Tibial nerve (tissue), 4 donors: ENCODE data around the gene PCDHGB4. TPM values are rescaled to one million over a fixed set of nuclear protein-coding genes. Genes with fewer than 3 reads are reported as not detected.

Experiments
- DNase-seq, 2 donors: peaks; one replicate each; pipeline ENCODE4 v3.0.0-alpha.2; 2019; ENCODE audit warnings: low spot score in 2 of 2
- H3K27ac ChIP-seq, 4 donors: fragments of 200-600 bp; sonication (generic) in 3 of 4; one replicate each; pipeline ENCODE4 v1.5.1; 2017 to 2019; ENCODE audit warnings: mild to moderate bottlenecking in 1 of 4
- H3K27me3 ChIP-seq, 2 donors: fragments of 200-600 bp; sonication (generic) in 1 of 2; one replicate each; pipeline versions ENCODE4 v1.5.1 to v1.6.0; 2017 to 2019
- H3K36me3 ChIP-seq, 3 donors: fragments of 200-600 bp; sonication (generic); one replicate each; pipeline ENCODE4 v1.5.1; 2018 to 2019
- H3K4me1 ChIP-seq, 4 donors: fragments of 200-600 bp; sonication (generic) in 3 of 4; one replicate each; pipeline ENCODE4 v1.5.1; 2017 to 2019
- H3K4me3 ChIP-seq, 4 donors: fragments of 200-600 bp; sonication (generic) in 3 of 4; one replicate each; pipeline ENCODE4 v1.5.1; 2017 to 2019; ENCODE audit warnings: mild to moderate bottlenecking in 1 of 4, moderate library complexity in 1 of 4
- H3K9me3 ChIP-seq, 4 donors: fragments of 200-600 bp; sonication (generic) in 3 of 4; one replicate each; pipeline ENCODE4 v1.5.1; 2017 to 2019
- CTCF ChIP-seq, 5 experiments: fragments of 200-600 bp in 3 of 5; fragments of 450-650 bp in 2 of 5; sonication (generic) in 3 of 5; IDR thresholded peaks; one replicate each; pipeline ENCODE4 v1.5.1; 2016 to 2019; ENCODE audit warnings: antibody characterized with exemption in 5 of 5, mild to moderate bottlenecking in 3 of 5, moderate library complexity in 2 of 5
- EP300 ChIP-seq, 2 donors: sonication (generic); formaldehyde crosslinking; IDR thresholded peaks; one replicate each; pipeline ENCODE4 v1.6.1; 2017; ENCODE audit warnings: antibody characterized with exemption in 2 of 2, mild to moderate bottlenecking in 1 of 2
- POLR2A ChIP-seq, 2 donors: fragments of 450-650 bp; IDR thresholded peaks; one replicate each; pipeline ENCODE4 v1.6.1; 2017; ENCODE audit warnings: antibody characterized with exemption in 2 of 2, mild to moderate bottlenecking in 2 of 2, moderate library complexity in 2 of 2
- WGBS, 2 donors: methylation state at CpG; one replicate each; pipeline ENCODE4 v1.1.5; 2018; 5-methylcytosine and 5-hydroxymethylcytosine counted together
- total RNA-seq, 4 donors: library from RNA; depleted of rRNA; stranded (reverse); fragments of >200 nt; gene quantifications; one replicate each; pipeline ENCODE4 v1.1.0, GENCODE V29; 2016

PCDHGB4 gene
- total RNA-seq, 4 donors from 2014 or later, result 9.3 to 12.3 (median 11.1) TPM

- H3K36me3 ChIP-seq, result peaks cover 0 to 45% (median 0%) of the 10 kb centered on the region in 3 donors
- no peaks in the 10 kb centered on the region for H3K27me3 ChIP-seq
- TF ChIP-seq EP300 (IDR thresholded peaks at IDR 0.05), result no peak
- TF ChIP-seq CTCF (IDR thresholded peaks at IDR 0.05), result no peak
- TF ChIP-seq POLR2A (IDR thresholded peaks at IDR 0.05), result no peak
- WGBS, 2 donors, result 37 to 42% methylated on average over 15 of the region's 15 CpGs
- no peak for DNase-seq
- peaks cover 0 to 99% (median 52%) of the 10 kb centered on the region in 4 donors for H3K9me3 ChIP-seq
- no peak overlapping the region for H3K27ac ChIP-seq
- H3K4me3 ChIP-seq, result no peak overlapping the region
- no peaks in the 10 kb centered on the region for H3K4me1 ChIP-seq
Measured at GRCh38 chr5:141360685-141361084, 26.8 kb upstream of the PCDHGB4 start.

GRCh38 chr5:141362719-141363118 is 24.8 kb upstream of the PCDHGB4 start:
- Histone ChIP-seq H3K9me3 (peaks cover 0 to 99% (median 54%) of the 10 kb centered on the region in 4 donors), H3K4me3 (no peak overlapping the region), H3K27ac (no peak overlapping the region), H3K36me3 (peaks cover 0 to 33% (median 0%) of the 10 kb centered on the region in 3 donors), H3K27me3 (no peaks in the 10 kb centered on the region), H3K4me1 (no peaks in the 10 kb centered on the region)
- DNase-seq, result no peak
- TF ChIP-seq EP300 (IDR thresholded peaks at IDR 0.05) (no peak), CTCF (IDR thresholded peaks at IDR 0.05) (no peak), POLR2A (IDR thresholded peaks at IDR 0.05) (no peak)

- H3K9me3 ChIP-seq, result peaks cover 0 to 99% (median 47%) of the 10 kb centered on the region in 4 donors
- WGBS, 2 donors, result 19 to 22% methylated on average over 34 of the region's 34 CpGs
- no peak for DNase-seq
Measured at GRCh38 chr5:141363952-141364660, 23.4 kb upstream of the PCDHGB4 start, which contains the start of gene PCDHGA5. Gene PCDHGA5 (plus strand): TSS chr5:141364162. CDS start chr5:141364331, 169 bp downstream.

GRCh38 chr5:141366016-141366896 is 21.2 kb upstream of the PCDHGB4 start:
- Histone ChIP-seq H3K4me3 (no peak overlapping the region), H3K27me3 (no peaks in the 10 kb centered on the region), H3K27ac (no peak overlapping the region), H3K9me3 (peaks cover 0 to 99% (median 45%) of the 10 kb centered on the region in 4 donors), H3K4me1 (no peaks in the 10 kb centered on the region), H3K36me3 (peaks cover 0 to 25% (median 0%) of the 10 kb centered on the region in 3 donors)
- TF ChIP-seq POLR2A (IDR thresholded peaks at IDR 0.05) (no peak), CTCF (IDR thresholded peaks at IDR 0.05) (no peak), EP300 (IDR thresholded peaks at IDR 0.05) (no peak)
- no peak for DNase-seq
- WGBS, 2 donors, result 39 to 43% methylated on average over 35 to 46 of the region's 46 CpGs

More at GRCh38 chr5:141363952-141364660, 23.4 kb upstream of the PCDHGB4 start, which contains the start of gene PCDHGA5:
- Histone ChIP-seq H3K27me3 (no peaks in the 10 kb centered on the region), H3K36me3 (peaks cover 0 to 29% (median 0%) of the 10 kb centered on the region in 3 donors), H3K27ac (no peak within 1 kb of the TSS), H3K4me3 (peak within 1 kb of the TSS in 1 of 4 donors; percentile 20), H3K4me1 (no peaks in the 10 kb centered on the region)
- TF ChIP-seq POLR2A (IDR thresholded peaks at IDR 0.05) (no peak), EP300 (IDR thresholded peaks at IDR 0.05) (no peak), CTCF (IDR thresholded peaks at IDR 0.05) (no peak)
